COR-L47 (cell line): ENCODE results near the gene POP4.
A peak's percentile ranks its signal among the peaks of the same experiment; 100 is the strongest.

Source experiments
- DNase-seq: peaks from one replicate; lab custom pipeline; 2025; lab: John Stamatoyannopoulos, UW

The POP4 gene

DNA sequence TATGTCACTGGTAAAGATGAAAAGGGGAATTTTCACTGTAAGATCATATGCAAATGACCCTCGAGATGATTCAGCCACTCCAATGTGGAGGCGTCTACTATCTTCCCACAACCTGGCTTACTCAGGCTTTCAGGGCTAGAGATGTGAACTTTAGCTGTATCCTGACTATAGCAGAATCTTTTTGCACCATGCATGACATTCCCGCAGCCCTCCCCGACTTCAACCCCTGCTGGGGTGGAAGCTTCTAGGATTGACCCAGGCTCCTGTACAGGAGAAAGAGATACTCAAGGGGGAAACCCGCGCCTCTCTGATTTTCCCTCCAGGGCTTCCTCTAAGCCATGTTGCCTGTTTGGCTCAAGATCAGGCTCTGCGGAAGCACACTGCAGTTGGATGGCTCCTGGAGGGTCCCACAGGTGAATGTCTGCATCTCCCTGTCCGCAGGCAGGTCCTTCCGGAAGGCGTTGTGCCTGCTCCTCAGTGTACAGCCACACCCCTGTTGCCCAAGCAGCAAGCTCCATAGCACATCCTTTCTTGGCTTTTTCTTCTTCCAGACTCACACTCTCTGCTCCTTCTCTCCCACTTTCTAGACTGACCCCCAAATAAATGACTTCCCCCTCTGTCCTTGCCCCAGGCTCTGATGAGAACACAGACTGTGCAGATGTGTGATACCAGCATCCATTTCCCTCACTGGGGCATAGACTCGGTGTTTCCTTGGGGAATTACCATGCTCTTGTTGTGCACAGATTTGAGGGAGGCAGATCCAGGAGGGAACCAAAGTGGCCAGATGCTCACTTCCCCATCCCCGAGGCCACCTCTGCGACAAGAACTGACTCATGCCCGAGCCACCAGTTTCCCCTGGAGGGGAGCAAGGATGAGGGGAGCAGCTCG is 29.1 kb upstream of the POP4 start:
- no peak for DNase-seq

DNA sequence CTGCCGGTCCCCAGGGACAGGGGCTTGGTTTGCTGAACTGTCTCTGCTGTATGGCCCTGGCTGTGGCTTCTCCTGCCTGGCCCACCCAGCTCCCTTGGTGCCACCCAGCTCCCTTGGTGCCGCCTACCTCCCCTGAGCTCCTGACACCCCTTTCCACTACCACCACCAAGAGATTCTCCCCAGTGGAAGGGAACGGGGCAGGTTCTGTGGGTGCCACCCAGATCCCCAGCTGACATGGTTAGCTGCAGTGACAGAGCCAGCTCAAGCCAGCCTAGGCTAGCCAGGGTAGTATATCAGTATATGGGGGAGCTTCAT is 28.5 kb upstream of the POP4 start:
- DNase-seq = no peak

DNA sequence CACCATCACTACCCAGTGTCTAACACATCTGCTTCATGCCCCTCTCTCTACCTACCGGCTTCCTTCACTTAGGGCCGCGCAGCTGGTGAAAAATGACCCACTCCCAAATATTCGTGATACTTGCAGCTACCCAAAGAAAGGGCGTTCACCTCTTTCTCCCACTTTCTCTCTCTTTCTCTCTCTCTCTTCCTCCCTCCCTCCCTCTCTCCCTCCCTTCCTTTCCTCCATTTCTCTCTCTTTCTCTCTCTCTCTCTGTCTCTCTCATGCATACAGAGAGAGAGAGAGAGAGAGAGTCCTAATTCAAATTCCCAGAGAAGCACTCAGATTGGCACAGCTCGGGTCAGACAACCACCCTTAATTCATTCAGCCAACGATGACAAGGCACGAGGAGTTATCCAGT is 27.7 kb upstream of the POP4 start:
- no peak for DNase-seq

DNA sequence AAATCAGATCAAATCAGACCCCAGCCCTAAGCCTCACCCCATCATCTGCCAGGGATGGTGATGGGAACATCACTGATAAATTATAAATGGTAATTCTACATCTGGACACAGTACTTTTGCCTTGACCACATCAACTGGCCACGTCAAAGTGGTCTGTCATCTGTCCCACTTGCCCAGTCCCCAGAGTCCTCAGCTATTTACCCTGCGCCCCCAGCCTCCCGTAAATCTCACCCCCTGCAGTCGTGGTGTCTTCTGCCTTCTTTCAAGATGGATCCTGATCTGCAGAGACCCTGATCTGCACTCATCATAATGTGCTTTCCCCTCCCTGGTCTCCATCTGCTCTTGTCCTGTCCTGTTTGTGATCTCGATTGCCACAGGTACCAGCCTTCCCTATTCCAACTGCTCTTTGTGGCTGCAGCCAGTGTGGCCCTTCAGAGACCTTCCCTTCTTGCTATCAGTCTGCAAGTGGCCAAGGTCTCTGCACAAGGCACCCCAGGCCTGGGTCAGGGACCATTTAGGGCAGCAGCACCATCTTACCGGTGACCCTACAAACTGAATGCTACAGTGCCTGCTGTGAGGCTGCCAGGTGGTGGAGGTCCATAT is 26.7 kb upstream of the POP4 start:
- no peak for DNase-seq

DNA sequence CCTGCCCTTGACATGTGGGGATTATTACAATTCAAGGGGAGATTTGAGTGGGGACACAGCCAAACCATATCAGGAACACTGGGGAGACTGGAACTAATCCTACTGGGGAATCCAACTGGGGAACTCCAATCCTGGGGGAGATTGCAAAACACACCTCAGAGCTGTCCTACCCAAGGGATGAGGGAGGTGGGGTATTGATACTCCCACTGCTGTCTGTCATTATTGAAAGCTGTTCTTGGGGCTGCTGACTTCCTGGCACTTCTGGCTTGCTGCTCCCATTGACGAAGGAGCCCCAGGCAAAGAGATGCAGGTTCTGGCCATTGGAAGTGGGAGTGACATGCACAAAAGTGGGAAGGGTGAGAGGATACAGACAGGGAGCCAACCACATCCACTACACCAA is 24.7 kb upstream of the POP4 start:
- no peak for DNase-seq

DNA sequence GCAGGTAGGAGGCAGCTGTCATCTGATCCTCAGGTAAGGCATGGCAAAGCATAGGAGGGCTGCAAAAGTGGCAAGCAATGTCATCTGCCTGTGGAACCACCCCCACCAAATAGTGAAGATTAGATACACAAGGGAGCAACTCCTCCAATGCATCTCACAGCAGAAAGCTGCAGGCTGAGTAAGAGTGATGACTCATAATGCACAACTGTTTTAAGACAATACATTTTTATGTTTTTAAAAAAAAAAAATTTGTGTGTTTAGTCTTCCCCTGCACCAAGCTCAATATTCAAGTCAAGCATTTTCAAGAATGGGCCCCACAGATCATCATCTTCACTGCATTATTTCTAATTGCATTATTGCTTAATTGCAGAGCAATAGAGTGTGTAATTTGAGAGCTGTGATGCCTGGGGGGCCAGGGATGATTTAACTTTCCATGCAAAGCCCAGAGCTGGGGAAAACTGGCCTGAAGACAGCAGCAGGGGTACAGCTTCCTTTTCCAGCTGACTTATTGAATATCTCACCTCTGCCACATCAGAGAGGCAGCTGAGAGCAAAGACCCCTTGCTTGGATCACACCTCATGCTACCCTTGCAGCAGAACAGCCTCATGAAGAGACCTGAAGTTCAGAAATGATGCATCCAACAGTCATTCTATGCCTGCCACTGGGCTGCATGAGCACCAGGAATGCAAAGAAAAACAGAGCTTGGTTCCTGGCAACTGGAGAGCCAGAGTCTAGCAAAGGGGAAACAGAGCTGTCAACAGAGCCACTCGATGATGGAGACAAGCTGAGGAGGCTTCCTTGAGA is 22.7 kb upstream of the POP4 start:
- DNase-seq = no peak

DNA sequence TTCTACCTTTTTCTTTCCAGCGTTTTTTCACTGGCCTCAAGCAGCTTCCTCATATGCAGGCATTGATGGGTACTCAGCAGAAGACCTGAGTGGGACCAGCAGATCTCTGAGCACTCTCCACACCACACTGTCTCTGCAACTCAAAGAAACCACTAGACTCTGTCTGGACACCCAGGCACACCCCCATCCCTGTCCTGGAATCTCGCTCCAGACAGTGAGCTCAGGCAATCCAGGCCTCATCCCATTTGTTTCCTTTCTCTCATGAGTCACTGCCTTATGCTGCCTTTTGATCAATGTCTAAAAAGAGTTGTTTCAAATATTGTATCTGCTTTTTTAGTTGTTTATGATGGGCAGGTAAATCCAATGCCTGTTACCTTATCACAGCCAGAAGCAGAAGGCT is 19.7 kb upstream of the POP4 start:
- no peak for DNase-seq

DNA sequence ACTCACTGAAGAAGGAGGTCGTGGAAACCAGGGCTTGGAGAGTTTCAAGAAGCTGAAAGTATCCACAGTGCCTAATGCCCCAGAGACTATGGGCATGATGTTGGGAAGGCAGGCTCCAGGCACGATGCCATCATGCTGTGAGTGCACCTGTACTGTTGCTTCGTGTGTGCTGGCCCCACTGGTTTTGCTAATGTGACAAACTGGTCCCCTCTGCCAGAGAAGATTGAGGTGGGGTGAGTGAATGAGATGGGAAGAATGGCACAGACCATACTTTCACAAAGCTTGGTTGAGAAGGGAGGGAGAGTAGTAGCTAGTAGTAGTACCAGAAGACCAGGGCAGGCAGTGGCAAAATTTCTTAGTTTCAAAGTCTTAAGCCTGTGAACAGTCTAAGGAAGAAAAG is 19.0 kb upstream of the POP4 start:
- DNase-seq = no peak

DNA sequence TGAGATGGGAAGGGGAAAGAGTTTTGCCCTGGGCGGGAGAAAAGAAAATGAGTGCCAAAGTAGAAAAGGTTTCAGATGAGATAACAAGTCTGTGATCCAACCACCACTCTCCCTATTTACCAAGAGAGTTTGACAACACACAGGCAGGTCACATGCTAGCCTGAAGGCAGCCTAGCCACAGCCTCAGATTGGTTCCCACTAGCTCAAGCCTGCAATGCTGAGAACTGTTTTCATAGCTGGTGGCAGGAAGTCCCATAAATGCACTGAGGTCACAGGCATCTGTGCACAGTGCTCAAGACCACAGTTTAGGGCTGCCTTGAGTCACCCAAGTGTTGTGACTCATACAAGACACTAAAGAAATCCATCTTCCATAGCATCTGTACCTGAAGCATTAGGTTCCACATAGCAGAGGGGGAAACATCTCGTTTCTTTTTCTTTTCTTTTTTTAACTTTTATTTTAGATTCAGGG is 18.5 kb upstream of the POP4 start:
- DNase-seq = no peak

DNA sequence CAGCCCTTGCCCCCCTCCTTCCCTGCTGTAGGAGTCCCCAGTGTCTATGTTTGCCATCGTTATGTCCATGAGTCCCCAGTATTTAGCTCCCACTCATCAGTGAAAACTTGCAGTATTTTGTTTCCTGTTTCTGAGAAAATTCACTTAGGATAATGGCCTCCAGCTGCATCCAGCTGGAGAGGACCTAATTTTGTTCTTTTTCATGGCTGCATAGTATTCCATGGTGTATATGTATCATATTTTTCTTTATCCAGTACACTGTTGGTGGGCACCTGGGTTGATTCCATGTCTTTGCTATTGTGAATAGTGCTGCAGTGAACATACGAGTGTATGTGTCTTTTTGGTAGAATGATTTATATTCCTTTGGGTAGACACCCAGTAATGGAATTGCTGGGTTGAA is 18.0 kb upstream of the POP4 start:
- DNase-seq = no peak

DNA sequence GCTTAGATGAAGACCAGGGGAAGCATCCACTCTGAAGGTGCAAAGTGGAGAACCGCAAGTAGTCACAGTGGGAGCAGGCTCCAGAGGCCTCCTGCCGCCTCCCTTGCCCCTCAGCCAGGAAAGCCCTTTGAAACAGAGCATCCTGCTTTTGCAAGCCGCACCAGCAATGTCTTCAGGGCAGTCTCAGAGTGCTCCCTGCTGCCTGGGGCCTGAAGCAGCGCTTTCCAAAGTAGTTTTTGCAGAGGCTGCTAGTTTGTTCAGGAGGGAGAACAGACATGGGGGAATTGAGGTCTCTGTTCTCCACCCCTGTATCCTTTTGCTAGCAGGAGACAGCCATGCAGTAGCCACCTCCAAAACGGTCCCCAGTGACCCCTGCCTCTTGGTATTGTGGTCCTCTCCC is 15.8 kb upstream of the POP4 start:
- DNase-seq = no peak

DNA sequence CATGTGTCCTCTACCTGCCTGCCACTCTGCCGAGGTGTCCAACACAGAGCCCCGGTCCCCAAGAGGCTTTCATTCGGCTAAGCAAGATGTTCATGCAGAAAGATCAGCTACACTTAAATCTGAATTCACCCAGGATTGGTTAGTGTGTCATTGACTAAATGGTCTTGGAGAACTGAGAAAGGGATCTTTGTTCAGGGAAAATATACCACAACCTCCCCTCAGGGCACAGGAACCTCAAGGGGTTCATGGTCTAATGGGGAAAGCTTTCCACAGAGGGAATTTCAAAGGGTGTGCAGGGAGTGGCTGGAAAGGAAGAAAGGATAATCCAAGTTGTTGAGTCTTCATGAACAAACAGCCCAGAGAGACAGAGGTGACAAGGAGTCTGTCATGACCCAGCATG is 14.4 kb upstream of the POP4 start:
- DNase-seq = no peak

DNA sequence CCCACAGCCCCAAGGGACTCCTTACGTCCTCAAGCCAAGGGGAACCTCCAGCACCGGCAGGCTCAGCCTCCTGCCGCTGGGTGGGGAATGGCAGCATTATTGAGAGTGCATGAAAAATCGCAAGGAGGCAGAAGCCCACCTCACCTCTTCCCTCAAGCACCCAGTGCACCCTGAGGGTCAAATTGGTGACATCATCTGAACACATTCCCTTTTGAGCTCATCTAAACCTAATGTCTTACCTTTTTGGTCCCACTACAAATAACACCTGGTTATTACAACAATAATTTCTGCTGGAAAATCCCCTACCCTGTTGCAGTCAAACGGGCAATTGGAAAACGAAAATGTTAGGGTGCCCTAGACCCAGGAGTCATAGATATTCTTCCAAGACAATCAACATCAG is 12.2 kb upstream of the POP4 start:
- no peak for DNase-seq

DNA sequence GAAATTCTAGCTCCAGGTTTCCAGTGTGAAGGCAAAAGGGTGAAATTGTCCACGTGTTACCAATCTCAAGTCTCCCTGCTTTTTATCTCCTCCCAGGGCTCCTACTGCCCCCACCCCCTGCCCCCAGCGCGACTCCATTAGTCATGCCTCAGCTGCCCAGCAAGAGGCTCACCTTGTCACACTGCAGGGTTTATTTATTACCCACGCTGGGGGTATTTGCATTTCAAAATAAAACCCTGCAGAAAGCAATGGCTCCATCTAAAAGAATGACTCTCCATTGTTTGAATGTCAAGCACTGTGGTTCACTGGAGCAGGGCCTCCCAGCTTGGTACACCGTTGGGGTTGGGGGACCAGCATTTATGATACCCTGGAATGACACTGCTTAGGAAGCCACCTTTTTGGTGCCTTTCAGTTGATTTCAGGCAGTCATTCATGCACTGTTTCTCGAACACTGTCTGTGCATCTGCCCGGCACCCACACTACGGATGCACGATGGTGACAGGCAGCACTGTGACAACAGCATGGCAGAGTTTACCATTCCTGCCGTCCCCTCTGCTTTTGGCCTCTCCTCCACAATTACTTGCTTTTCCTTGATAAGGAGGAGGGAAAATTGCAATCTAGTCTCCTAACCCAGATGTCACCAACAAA is 9.9 kb upstream of the POP4 start:
- DNase-seq = no peak

DNA sequence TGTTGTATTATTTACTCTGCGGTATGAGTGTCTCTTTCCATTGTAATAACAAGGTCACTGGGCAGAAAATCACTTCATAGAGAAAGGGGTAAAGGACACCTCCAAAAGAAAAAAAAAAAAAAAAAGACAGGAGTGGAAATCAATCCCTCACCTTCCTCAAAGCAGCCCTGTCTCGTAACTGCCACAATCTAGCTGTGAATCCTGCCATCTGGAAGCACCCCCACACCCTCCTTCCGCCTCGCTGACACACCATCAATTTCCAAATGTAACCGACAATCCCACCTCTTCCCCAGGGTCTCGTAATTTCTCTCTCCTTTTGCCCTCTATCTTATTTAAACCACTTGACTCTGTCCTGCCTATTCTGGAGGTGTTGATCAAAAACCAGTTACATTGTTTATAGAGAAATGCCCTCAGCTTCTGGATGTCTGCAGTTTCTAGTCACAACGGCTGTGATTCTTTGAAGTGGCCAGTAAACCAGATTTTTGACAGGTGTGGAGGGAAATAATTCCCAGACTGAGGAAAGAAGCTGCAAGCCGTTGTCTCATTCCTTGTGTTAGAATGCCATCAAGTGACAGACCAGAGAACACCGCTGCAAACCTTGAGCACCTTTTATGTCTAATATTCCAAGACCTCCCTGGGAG is 9.1 kb upstream of the POP4 start:
- DNase-seq = peak; percentile 9

DNA sequence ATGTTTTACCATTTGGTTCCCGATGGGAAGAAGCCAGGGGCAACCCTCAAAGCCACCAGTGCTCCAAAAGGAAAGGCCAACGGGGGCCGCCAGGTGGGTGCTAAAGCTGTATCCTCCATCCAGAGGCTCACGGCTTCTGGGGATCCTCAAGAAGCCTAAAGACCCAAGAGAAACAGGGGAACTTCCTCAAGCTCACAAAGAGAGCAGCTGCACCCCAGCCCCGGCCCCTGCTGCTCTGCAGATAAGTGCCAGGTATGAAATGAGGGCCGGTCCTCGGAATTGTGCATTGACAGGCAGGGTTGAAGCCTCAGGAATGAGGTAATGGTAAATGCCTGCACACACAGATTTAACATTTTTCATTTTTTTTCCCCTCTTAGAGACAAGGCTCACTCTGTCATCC is 8.0 kb upstream of the POP4 start:
- no peak for DNase-seq

DNA sequence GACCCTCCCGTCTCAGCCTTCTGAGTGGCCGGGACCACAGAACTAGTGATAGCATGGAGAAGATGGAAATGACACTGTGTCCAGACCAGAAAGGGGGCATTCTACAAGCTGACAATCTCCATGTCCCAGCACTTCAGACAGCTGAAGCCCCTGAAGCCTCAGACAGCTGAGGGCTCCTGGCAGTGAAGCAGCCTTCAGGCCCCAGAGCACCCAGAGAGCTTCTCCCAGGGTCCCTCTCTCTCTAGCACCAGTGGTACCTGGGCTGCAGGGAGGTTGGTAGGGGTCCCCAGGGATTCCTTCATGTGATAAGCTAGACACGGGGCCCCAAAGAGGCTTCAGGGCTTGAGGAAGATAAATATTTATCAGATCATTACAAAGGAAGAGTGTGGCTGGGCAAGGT is 7.6 kb upstream of the POP4 start:
- no peak for DNase-seq

DNA sequence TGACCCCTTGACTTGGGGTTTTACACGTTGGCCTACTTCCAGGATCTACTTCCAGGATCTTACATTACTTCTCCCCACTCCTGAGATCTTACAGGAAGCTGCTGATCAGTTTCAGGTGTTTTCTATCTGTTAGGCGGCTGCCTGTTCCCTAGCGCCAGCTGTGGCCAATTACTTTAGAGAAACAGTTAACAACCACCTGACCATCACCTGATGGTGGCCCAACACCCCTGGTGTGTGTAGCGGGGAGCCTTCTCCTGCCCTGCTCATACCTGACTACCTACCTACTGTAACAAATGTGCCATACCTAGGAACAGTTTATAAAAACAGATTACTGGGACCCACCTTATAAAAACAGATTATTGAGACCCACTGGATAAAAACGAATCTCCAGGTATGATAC is 2.8 kb upstream of the POP4 start:
- no peak for DNase-seq

DNA sequence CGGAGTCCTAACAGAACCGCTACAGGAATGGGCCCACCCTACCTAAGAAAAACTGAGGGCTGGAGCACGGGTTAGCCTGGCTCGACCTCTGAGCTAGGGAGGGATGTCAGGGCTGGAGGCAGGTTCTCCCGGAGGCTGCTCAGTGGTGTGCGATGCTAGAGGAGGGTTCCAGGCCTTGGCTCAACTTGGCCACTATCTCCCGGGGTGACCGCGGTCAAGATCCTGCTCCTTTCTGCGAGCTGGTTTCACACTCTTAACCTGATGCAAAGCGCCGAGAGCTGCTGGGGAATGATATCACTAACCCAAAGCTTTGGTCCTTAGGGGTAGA is 301 bp downstream of the POP4 start:
- DNase-seq = no peak

DNA sequence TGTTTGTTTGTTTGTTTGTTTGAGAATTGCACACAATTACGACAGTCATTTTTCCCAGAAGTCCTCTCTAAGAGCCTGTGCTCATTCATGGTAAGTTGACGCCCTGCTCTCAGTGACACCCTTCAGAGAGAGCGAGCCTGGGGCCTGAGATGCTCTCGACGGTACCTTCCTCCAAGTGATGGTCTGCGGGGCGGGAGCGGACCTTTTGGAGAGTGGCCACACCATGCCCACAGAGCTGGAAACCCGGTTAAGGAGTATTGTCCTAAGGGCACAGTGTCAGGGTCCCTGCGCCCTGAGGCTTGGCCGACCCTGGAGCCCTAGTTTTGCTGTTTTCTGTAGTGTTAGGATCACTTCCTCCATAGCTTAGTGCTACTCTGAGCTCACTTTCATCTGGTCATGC is 3.6 kb downstream of the POP4 start:
- no peak for DNase-seq

DNA sequence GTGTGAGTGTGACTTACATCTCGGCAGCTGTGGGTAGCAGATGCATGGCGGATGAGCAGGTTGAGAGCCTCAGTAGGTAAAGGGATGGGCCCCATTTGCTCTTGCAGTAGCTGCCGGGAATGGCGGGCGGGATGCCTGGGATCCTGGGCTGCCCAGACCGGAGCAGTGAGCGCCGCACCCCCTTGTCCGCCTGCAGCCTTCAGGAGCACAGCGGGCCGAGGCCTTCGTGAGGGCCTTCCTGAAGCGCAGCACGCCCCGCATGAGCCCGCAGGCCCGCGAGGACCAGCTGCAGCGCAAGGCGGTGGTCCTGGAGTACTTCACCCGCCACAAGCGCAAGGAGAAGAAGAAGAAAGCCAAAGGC is 4.1 kb downstream of the POP4 start:
- no peak for DNase-seq

DNA sequence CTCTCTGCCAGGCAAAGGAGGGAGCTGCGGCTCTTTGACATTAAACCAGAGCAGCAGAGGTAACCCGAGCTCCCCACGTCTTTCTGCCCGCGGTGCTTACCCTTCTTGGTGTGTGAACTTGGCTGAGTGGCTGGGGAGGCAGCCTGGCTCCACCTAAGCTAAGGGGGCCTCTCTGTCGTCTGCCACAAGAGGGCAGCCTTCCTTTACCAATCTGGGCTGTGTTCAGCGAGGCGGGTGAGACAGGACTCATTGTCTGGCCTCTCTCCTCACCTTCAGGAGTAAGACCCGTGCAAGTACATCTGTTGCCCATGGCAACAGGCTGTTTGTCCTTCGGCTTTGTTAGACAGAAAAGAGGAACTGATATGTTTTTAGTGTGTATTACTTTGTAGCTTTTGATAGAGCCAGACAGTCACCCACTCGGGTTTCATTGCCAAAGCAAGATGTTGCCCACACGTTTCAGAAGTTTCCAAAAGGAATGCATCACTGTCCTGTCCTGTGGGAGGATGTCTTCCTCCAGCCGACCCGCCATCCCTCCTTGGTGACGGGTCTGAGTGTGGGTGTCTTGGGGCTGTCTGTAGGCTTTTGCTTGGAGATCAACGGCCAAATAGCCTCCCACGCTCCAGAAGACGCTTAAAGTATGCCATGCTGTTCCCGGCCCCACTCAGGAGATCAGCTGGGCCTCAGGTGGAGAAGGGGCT is 4.6 kb downstream of the POP4 start:
- DNase-seq = peak; percentile 38
